SHP77 (cell line): ENCODE data around the gene MIS12.

ENCODE experiments used
- DNase-seq, 2 experiments: peaks; one replicate each; lab custom pipeline; 2025; lab: John Stamatoyannopoulos, UW

MIS12 gene

GRCh38 chr17:5500247-5500588 lies 13.9 kb downstream of the MIS12 start:
- DNase-seq, result no peak

GRCh38 chr17:5500589-5501391 lies 14.4 kb downstream of the MIS12 start:
- peak; percentile 81 to 95 for DNase-seq

GRCh38 chr17:5501685-5502084 lies 15.3 kb downstream of the MIS12 start:
- no peak for DNase-seq

DNA sequence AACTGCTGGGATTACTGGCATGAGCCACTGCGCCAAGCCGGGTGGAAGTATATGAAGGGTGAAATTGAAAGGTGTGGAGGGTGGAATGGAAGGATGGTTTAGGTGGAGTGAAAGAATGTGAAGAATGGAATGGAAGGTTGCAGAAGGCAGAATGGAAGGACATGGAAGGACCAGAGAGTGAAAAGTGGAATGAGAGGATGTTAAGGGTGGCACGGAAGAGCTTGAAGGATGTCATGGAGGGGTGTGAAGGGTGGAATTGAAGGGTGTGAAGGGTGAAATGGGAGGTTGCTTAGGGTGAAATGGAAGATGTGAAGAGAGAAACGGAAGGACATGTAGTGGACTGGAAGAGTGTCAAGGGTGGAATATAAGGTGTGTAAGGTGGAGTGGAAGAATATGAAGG lies 16.2 kb downstream of the MIS12 start:
- no peak for DNase-seq

DNA sequence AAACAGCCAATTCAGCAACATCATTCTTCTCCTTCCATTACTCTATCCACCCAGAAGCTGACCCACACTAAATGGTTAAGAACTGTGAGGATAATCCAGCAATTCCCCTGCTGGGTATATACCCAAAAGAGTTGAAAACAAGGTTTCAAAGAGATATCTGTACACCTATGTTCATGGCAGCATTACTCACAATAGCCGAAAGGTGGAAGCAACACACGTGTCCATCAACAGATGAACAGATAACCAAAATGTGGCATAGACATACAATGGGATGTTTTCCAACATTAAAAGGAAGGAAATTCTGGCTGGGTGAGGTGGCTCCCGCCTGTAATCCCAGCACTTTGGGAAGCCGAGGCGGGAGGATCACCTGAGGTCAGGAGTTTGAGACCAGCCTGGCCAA lies 19.9 kb downstream of the MIS12 start:
- DNase-seq, result peak in 1 of 2 experiments; percentile 4

DNA sequence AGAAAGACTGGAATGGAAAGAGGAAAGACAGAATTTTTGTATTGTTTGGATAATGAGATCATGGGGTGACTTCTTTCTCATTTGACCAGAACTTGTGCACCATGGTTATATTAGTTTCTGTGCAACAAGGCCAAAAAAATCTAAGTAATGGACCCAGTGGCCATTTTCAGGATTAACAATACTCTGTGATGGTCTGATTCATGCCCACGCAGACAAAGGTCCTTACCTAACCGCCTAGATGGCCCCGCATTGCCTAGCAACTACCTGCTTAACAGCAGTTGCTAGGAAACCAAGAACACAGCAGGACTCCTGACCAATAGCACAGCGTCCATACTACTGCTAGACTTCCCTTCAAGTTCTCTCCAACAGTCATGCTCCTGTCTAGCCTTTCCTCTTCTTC lies 22.4 kb downstream of the MIS12 start:
- DNase-seq, result peak; percentile 7 to 17

GRCh38 chr17:5509482-5509881 lies 23.1 kb downstream of the MIS12 start:
- no peak for DNase-seq

- no peak for DNase-seq
These were observed 24.4 kb downstream of the MIS12 start for GRCh38 chr17:5510771-5511170.

- no peak for DNase-seq
These were observed 25.2 kb downstream of the MIS12 start for GRCh38 chr17:5511401-5512225.

GRCh38 chr17:5513628-5514027 lies 27.3 kb downstream of the MIS12 start:
- no peak for DNase-seq

GRCh38 chr17:5514976-5515375 lies 28.6 kb downstream of the MIS12 start:
- DNase-seq, result no peak

DNA sequence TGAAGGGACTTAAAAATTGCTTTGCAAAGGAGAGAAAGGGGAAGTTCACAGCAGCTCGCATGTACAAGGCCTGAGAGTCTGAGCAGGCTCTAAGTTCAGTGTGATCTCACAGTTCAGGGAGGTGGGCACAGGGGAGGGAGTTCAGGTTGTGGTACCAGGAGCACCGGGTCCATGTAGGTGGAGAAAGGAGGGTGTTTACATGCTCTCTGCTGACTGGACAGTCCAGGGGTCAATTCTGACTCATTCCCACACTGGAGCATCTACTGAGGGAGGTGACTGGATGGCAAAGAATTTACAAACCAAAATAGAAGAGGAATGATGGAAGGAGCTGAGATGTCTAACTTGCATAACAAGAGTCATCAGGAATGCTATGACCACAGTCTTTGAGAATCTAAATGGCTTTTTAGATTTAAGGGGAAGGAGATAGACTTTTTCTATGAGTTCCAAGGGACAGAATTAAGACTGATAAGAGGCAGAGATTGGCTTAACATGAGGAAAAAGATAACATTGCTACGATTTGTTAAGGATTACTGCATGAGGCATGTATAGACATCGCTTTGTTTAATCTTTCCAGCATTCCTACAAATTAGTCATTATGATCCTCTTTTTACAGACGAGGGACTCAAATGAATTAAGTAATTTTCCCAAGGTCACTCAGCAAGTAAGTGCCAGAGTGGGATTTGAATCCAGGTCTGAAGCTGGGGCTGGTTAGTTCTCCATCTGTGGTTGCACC lies 29.9 kb downstream of the MIS12 start:
- no peak for DNase-seq

DNA sequence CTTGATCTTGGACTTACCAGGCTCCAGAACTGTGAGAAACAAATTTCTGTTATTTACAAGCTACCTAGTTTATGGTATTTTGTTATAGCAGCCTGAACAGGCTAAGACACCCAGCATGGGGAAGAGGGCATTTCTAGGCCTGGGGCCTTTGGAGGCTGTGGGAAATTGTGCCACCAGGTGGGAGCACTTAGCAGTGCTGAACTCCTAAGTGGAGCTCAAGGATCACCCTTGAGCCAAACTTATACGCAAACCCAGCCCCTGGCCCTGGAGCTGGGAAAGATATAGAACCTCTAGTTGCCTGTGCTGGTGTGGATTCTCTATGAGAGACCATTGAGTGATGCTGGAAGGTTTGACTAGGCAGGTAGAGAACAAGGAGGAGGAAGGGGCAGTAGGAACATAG lies 36.1 kb downstream of the MIS12 start:
- no peak for DNase-seq

- DNase-seq, result no peak
These were observed 36.9 kb downstream of the MIS12 start for GRCh38 chr17:5523249-5523648.

DNA sequence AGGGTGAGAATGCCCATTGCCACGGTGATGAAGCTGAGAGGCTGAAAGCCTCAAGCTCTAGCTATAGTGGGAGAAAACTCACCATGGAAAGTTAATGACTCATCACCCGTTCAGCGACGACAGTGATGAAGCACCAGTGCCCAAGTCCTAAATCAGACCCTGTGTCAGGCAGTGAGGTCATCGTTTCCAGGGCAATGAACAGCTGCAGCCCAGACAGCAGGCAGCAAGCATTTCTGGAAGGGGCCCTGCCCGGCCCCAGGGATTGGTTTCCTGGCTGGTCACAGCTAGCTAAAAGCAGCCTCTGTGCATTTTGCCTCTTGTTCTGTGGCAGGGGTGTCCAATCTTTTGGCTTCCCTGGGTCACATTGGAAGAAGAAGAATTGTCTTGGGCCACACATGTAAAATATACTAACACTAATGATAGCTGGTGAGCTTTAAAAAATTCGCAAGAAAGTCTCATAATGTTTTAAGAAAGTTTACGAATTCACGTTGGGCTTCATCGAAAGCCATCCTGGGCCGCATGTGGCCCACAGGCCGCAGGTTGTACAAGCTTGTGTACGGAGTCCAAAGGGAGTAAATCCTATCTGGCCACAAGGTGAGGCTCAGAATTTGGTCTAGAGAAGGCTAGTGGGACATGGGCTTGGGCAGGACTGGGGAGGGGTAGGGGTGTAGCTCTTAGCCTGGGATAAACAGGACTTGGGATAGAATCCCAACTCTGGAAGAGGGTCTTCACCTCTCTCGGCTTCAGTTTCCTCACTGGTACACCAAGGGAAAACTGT lies 40.6 kb downstream of the MIS12 start:
- DNase-seq, result peak; percentile 93 to 97

GRCh38 chr17:5527601-5528250 lies 41.4 kb downstream of the MIS12 start:
- DNase-seq, result no peak

DNA sequence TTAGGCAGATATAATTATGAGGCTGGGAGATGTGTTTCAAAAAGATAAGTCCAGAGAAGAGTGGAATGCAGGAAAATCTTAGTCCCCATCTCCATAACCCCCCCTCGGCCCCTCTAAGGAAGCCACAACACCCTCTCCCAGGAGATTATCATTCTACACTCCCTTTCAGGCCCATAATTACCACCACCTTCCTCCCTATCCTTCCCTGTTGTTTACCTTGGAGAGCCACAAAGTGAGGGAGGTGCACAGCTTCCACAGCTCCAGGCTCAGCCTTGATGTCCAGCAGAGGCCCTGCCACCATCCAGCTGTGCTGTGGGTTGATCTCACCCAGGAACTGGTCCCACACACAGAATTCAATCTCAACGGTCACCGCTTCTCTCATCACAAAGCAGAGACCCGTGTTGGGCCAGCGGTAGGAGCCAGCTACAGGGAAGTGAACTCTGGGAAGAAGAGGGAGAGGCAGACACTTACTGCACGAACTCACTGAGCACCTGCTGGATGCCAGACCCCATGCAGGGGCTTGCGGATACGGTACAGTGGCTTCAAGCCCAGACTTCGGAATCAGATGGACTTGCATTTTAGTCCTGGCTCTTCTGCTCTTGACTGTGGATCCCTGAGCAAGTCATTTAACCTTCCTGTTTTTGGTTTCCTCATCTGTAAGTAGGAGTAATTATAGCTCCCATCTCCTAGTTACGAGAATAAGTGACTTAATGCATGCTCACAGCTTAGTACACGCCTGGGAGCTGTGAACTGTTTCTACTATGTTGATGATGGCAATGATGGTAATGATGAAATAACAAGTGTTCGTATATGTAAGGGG lies 44.1 kb downstream of the MIS12 start:
- DNase-seq, result no peak

DNA sequence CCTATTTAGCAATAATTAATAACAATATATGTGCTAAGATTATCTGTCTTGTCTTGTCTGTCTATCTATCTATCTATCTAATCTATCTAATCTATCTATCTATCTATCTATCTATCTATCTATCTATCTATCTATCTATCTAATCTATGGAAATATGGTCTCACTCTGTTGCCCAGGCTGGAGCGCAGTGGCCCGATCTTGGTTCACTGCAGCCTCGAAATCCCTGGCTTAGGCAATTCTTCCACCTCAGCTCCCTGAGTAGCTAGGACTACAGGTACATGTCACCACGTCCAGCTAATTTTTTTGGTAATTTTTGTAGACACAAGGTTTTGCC lies 44.7 kb downstream of the MIS12 start:
- DNase-seq, result no peak

GRCh38 chr17:5532581-5532980 lies 46.2 kb downstream of the MIS12 start:
- no peak for DNase-seq

DNA sequence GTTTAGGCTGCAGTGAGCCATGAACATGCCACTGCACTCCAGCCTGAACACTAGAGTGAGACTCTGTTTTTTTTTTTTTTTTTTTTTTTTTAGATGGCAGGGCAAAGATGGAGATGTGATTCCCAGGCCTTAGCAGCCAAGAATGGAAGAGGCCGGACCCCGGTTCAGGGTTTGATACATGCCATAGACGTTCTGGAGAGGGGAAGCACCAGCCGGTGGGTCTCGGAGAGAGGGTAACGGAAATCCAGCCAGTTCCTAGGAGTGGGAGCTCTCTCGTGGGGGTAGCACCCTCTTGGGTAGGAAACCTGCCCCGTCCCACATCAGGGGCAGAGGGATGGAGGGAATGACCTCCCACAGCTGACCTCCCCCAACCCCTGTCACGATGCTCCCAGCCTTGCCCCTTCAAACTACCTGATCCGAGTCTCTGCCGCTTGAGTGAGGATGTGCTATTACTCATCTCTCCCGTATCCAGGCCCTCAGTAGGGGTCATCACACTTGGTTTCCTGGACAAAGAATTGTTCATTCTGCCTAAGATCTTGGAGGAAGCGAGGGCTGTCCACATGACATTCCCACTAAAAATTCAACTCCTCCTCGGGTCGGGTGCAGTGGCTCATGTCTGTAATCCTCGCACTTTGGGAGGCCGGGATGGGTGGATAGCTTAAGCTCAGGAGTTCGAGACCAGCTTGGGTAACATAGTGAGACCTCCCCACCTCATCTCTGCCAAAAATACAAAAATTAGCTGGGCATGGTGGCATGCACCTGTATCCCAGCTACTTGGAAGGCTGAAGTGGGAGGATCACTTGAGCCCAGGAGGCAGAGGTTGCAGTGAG lies 47.3 kb downstream of the MIS12 start:
- no peak for DNase-seq
